ENCODE data around the gene CACNA1I.

DNA sequence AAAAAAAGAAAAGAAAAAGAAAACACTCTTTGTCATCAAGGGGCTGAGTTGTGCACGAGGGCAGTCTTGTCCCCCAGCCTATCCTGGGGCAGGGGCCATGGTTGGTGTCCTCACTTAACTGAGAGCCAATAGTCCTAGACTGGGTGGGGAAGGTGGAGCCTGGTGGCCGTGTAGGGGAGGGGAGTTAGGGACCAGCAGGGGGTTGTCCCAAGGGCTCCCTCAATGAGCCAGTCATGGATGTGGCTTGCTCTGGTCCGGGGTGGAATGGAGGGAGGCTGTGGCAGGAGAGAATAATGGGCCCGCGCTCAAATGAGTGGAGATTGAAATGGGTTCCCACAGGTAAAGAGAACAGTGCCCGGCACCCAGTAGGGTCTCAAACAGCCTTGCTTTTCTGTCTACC lies 46.2 kb downstream of the CACNA1I start:
- no peak for TF ChIP-seq EZH2 (IDR thresholded peaks at IDR 0.05; ENCODE audit: borderline replicate concordance)
- TF ChIP-seq, protein P1, sequence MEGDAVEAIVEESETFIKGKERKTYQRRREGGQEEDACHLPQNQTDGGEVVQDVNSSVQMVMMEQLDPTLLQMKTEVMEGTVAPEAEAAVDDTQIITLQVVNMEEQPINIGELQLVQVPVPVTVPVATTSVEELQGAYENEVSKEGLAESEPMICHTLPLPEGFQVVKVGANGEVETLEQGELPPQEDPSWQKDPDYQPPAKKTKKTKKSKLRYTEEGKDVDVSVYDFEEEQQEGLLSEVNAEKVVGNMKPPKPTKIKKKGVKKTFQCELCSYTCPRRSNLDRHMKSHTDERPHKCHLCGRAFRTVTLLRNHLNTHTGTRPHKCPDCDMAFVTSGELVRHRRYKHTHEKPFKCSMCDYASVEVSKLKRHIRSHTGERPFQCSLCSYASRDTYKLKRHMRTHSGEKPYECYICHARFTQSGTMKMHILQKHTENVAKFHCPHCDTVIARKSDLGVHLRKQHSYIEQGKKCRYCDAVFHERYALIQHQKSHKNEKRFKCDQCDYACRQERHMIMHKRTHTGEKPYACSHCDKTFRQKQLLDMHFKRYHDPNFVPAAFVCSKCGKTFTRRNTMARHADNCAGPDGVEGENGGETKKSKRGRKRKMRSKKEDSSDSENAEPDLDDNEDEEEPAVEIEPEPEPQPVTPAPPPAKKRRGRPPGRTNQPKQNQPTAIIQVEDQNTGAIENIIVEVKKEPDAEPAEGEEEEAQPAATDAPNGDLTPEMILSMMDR (IDR thresholded peaks at IDR 0.05; ENCODE audit: poor library complexity): no peak
